HG03064 (cell line): ENCODE data around the gene SPHK2.

Experiments
- ATAC-seq: cut with Tn5 transposase; IDR thresholded peaks from one replicate; pipeline ENCODE4 v1.9.1; 2021; ENCODE audit warnings: low read depth; ENCODE audit not compliant: unreplicated experiment

The SPHK2 gene

DNA sequence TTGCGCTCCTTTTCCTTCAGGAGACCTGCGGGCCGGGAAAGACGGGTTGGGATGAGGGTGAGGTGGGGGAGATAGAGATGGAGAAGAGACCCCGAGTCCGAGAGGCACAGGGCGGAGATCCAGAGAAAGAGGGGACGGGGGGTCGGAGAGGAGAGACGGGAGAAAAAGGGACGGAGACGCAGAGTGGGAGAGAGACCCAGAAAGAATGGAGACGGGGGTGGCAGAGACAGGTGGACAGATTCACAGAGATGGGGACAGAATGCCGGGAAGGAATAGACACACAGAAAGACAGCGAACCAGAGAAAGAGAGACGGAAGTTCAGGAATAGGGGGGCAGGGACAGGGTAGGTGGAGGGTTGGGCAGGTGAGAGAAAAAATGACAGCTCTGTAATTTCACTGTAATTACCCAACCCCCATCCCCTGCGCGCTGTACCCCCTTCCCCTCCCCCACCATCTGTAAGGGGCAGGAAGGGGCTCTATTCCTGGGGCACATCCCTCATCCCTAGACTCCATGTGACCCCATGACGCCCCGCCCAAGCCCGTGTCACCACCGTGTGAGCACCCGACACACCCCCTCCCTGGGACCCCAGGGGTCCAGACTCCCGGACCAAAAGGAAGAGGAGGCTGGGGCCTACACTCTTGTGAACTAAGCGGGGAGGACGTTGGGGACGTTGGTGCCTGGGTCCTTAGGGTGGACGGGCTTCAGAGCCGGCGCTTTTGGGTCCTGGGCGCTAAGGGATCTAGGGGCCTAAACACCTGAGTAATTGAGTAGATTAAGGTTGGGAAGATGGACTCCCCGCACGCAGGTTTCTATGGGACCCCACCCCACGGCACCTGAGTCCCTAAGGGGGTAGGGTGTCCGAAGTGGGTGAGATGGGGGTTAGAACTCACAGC lies 16.9 kb downstream of the SPHK2 start:
- ATAC-seq, result no peak

DNA sequence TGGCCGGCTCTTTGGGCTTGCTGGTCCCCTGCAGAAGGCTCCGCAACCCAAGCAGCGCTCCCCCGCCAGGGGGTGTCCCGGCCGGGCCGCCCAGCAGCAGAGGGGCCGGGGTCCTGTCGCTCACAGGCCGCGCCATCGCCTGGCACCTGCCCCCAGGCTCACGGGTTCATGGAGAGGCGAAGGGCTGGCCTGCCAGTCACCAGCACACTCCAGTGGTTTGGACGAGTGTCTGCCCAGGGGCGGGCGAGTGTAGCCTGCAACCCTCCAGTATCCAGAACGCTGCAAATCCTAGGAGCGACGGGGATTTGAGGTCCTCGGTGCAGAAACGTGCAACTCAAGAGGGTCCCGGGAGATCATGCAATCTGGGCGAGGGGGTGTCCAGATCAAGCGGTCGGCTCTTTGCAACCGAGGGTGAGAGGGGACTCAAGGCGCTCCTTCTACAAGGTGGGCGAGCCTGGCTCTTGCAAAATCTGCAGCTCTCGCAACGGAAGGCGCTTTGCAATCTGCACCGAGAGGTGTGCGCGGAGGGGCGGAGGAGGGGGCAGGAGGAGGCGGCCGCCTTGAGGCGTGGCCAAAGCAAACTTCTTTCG lies 17.6 kb downstream of the SPHK2 start, which contains the start of gene DBP:
TSS of gene DBP (minus strand) at position 521 of the 590 bp plus-strand sequence. CDS start at position 136, 385 bp downstream.
- peak; percentile 2 for ATAC-seq

GRCh38 chr19:48637449-48637947 lies 18.2 kb downstream of the SPHK2 start:
- ATAC-seq, result peak; percentile 50

GRCh38 chr19:48637948-48638830 lies 18.9 kb downstream of the SPHK2 start:
- ATAC-seq, result no peak

DNA sequence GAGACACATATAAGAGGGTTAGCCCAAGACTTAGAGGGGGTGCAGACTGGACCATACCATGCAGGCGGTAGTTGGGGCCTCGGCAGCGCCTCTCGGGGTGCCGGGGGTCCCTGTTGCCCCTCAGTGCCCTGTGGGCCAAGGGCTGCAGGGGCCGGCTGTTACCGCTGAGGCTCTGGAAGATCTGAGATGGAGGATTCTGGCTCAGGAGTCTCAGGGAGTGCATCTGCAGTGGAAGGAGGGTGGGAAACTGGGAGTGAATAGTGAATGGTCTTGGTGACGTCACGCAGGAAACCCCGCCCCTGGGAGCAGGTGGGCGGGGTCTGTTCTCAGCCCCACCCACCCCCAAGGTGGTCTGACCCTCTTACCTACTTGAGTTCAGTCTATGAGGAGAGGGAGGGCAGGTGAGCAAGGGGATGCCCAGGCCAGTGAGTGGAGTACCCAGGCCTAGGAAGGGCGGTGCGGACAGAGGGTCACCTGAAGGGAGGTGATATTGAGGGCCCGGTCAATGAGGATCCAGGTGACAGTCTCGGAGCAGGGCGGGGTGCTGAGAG lies 19.6 kb downstream of the SPHK2 start:
- no peak for ATAC-seq

DNA sequence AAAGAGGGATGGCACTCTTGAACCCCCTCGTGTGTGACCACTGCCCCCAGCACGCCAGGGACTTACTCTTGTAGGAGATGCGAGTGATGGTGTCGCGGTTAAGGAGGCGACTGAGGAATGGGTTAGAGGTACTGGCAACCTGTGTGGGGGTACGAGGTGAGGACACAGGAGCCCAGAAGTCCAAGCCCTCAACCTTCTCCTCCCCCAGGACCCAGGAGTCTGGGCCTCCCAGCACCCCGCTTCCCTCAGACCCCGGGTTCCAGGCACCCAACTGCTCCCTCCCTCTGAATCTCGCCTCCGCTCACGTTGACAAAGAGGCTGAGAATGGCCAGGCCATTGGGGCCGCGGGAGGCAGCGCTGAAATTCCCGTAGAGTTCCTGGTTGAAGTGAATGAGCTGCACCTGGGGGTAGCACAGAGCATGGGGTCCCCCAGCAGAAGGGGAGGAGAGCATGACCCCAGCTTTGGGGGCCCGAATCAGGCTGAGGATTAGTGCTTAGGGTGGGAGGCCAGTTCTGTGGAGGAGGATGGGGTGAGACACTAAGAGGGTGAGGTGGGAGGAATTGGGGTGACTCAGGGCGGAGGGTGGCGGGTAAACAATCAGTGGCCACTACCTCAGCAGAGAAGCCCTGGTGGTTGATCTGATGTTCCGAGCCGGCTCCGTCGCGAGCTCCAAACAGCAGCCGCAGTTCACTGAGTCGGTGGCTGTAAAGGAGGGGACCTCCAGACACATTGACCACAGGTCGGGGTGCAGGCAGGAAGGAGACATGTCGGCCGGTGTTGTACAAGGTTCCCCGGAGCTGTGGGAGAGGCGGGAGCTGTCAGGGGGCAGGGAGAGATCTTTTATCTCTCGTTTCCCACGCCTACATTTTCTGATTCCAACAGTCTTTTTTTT lies 20.4 kb downstream of the SPHK2 start:
- no peak for ATAC-seq

- ATAC-seq, result no peak
These were observed 22.5 kb downstream of the SPHK2 start for GRCh38 chr19:48641850-48642249.

- ATAC-seq, result no peak
These were observed 23.6 kb downstream of the SPHK2 start for GRCh38 chr19:48642862-48643261.

DNA sequence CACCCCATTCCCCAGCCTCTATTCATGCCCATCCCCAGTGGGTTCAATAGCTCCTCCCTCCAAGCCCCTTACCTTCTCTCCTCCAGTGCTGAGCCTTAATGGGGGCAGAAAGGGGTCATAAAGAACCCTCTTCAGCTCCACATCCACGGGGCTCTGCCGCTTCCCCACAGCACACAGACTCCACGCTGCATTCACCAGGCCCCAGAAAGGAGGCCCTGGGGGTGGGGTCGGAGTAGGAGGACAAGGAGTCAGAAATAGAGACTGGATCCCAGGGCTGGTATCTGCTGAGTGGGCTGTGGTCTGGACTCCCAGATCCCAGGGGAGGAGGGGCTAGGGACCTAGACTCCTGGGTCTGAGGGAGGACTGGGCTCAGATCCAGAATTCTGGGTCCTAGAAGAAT lies 25.0 kb downstream of the SPHK2 start:
- no peak for ATAC-seq

GRCh38 chr19:48644839-48645619 lies 25.7 kb downstream of the SPHK2 start:
- no peak for ATAC-seq

- ATAC-seq, result no peak
These were observed 26.3 kb downstream of the SPHK2 start for GRCh38 chr19:48645620-48646000.

DNA sequence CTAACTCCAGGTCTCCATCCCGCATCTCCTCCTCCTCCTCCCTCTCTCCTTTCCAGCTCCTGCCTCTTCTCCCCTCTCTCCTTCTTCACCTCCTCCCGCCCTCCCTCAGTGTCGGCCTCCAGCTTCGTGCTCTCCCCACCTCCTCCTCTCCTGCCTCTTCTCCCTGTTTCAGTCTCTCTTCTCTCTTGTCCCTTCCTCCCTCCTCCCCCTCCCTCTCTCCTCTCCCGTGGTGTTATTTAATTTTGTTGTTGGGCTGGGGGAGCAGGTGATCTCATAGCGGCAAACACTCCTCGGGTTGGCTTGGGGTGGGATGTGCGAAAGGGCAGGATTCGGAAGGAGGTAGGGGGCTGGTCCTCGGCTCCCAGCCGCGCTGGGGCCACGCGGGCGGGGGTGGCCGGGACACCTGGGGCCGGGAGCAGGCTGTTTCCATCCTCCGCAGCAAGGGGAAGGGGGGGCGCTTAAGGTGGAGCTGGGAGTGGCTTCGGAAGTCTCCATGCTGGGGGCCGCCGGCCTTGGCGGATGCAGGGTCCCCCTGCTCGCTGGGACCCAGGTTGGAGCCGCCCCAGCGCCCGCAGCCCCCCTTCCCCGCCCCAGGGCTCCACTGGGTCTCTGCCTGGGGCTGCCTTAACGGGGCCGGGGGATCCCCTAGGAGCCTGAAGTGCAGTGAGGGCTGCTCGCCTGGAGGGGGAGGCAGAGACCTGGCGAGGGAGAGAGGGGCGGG lies 26.9 kb downstream of the SPHK2 start, which contains the start of gene CA11:
TSS of gene CA11 (minus strand) at position 187 of the 721 bp plus-strand sequence. CDS start 555 bp downstream, outside the sequence.
- ATAC-seq, result peak; percentile 68

- ATAC-seq, result no peak
These were observed 27.5 kb downstream of the SPHK2 start for GRCh38 chr19:48646722-48647216.

DNA sequence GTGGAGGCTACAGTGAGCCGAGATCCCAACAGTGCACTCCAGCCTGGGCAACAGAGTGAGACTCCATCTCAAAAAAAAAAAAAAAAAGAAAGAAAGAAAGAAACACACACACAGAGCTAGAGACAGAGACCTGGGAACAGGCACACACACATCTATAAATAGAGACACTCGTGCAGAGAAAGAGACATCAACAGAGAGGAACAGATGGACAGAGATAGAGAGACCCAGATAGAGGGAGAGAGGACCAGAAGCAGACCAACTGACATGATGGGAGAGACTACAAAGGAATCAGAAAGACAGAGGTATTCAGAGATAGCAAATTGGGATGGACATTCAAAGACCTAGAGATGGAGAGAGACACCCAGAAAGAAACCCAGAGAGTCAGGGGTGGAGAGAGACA lies 28.8 kb downstream of the SPHK2 start:
- ATAC-seq, result no peak

DNA sequence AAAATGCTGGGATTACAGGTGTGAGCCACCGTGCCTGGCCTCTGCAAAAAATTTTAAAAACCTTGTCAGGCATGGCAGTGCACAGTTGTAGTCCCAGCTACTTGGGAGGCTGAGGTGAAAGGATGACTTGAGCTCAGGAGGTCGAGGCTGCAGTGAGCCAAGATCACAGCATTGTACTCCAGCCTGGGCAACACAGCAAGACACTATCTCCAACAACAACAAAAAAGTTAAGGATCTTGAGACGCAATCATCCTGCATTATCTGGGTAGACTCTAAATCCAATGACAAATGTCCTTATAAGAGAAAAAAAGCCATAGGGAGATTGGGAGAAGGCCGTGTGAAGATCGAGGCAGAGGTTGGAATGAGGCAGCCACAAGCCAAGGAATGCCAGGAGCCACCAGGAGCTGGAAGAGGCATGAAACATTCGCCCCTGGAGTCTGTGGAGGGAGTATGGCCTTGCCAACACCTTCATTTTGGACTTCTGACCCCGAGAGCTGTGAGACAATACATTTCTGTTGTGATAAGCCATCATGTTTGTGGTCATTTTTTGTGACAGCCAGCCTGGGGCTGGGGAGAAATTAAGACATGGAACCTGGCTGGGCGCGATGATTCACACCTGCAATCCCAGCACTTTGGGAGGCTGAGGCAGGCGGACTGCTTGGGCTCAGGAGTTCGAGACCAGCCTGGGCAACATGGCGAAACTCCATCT lies 31.8 kb downstream of the SPHK2 start:
- no peak for ATAC-seq

GRCh38 chr19:48651683-48652048 lies 32.4 kb downstream of the SPHK2 start:
- ATAC-seq, result no peak
